K562 (cell line): ENCODE results near the gene TMEM229B.

Experiments used
- BHLHE40 ChIP-seq: IDR thresholded peaks from 2 replicates; pipeline ENCODE4 v1.6.1; 2011; ENCODE audit warnings: low read length, improper control_type of control experiment
- CBX3 ChIP-seq, 2 experiments: IDR thresholded peaks; 1 replicate in 1 of 2; 2 replicates in 1 of 2; pipeline ENCODE4 v1.6.1; 2012; ENCODE audit warnings: inconsistent platforms in 2 of 2, low read length in 2 of 2, borderline replicate concordance in 1 of 2, control low read depth in 1 of 2
- CTCF ChIP-seq, 3 experiments: IDR thresholded peaks in 2 of 3; conservative IDR thresholded peaks in 1 of 3; 2 replicates each; pipeline ENCODE4 v1.5.1; 2011 to 2012; ENCODE audit warnings: low read length in 3 of 3, mild to moderate bottlenecking in 3 of 3, control low read depth in 2 of 3, improper control_type of control experiment in 1 of 3, inconsistent platforms in 1 of 3, low read depth in 1 of 3, mixed read lengths in 1 of 3, moderate library complexity in 1 of 3; ENCODE audit not compliant: insufficient read depth in 2 of 3
- EZH2 ChIP-seq: IDR thresholded peaks from 2 replicates; pipeline ENCODE4 v1.6.1; 2012; ENCODE audit warnings: low read depth, mild to moderate bottlenecking, inconsistent platforms, low read length, borderline replicate concordance
- MXD1 ChIP-seq: fragments of 250-450 bp; sonication (Bioruptor Pico); IDR thresholded peaks from 2 replicates; pipeline ENCODE4 v1.8.0; 2021; ENCODE audit warnings: borderline replicate concordance, mild to moderate bottlenecking, moderate library complexity; ENCODE audit not compliant: poor library complexity, severe bottlenecking
- NRF1 ChIP-seq, 2 experiments: fragments of 450-650 bp; IDR thresholded peaks in 1 of 2; conservative IDR thresholded peaks in 1 of 2; 2 replicates each; pipeline ENCODE4 v1.6.1; 2014; ENCODE audit warnings: mild to moderate bottlenecking in 2 of 2
- POLR2A ChIP-seq: fragments of 450-650 bp; conservative IDR thresholded peaks from 2 replicates; pipeline ENCODE4 v1.6.1; 2016
- ZFPM2 ChIP-seq: fragments of 250-450 bp; sonication (Bioruptor Pico); IDR thresholded peaks from 2 replicates; pipeline ENCODE4 v1.5.1; 2022; ENCODE audit warnings: mild to moderate bottlenecking
- ZNF121 ChIP-seq: sonication (generic); formaldehyde crosslinking; conservative IDR thresholded peaks from 2 replicates; pipeline ENCODE4 v1.8.0; 2022; ENCODE audit warnings: missing genetic modification reagents
- ZNF507 ChIP-seq: conservative IDR thresholded peaks from 2 replicates; pipeline ENCODE4 v1.6.1; 2017; ENCODE audit warnings: missing genetic modification characterization, missing compliant biosample characterization

- TF ChIP-seq EZH2 = no peak
- no peak for TF ChIP-seq BHLHE40
- TF ChIP-seq CTCF (IDR thresholded peaks at IDR 0.05 in 2 of 3, conservative IDR thresholded peaks at IDR 0.05 in 1 of 3; ENCODE audit: insufficient read depth in 2 of 3, low read depth in 1 of 3, low read length in 3 of 3) = no peak
- TF ChIP-seq MXD1 (CRISPR knock-in tag) = no peak
- TF ChIP-seq NRF1 (conservative IDR thresholded peaks at IDR 0.05 in 1 of 2, IDR thresholded peaks at IDR 0.05 in 1 of 2) = no peak
- TF ChIP-seq ZNF121 (CRISPR knock-in tag) = no peak
- TF ChIP-seq ZFPM2 (CRISPR knock-in tag) = no peak
- no peak for TF ChIP-seq POLR2A
- no peak for TF ChIP-seq CBX3 (IDR thresholded peaks at IDR 0.05; ENCODE audit: borderline replicate concordance in 1 of 2, low read length in 2 of 2)
- no peak for TF ChIP-seq ZNF507 (tag)
Observed at GRCh38 chr14:67537736-67538135, 49.2 kb upstream of the TMEM229B start.
